Activated T-helper 9 cell treated with anti-CD3 and anti-CD28 coated beads, Interleukin-2, amount 50 U/mL, for 16 hours (primary cell): Measurements from ENCODE around the gene NDUFS3.
"Not testable (repeated sequence)": the region's sequence is repeated elsewhere in the genome, so short reads cannot be mapped to it uniquely, and the experiment has no call there.

ENCODE experiments used
- DNase-seq: peaks from one replicate; pipeline ENCODE4 v3.0.0-alpha.2; 2020; ENCODE audit warnings: low read depth

Gene NDUFS3

GRCh38 chr11:47560426-47560825, 18.4 kb upstream of the NDUFS3 start:
- DNase-seq, result no peak

GRCh38 chr11:47562393-47562792, 16.5 kb upstream of the NDUFS3 start:
- not testable (repeated sequence) for DNase-seq

- DNase-seq, result not testable (repeated sequence)
These were observed 14.5 kb upstream of the NDUFS3 start for GRCh38 chr11:47564366-47564765.

DNA sequence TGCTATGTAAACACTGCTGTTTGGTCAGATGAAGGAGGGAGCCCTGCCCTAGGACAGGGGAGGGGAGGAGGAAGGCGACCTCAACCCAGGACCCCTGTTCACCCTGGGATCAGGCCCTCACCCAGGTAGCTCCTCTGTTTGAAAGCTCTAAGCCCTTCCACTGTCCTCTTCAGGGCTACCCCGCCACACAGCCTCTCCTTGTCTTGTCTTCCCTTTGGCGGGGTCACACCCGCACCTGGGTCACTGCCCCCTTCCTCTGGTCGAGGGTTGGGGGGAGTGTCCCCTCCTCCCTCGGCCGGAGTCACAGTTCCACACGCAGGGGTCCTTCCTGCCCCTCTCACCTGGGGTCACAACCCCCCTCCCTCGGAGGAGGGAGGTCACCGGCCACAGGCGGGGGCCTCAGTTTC, 13.9 kb upstream of the NDUFS3 start:
- no peak for DNase-seq

DNA sequence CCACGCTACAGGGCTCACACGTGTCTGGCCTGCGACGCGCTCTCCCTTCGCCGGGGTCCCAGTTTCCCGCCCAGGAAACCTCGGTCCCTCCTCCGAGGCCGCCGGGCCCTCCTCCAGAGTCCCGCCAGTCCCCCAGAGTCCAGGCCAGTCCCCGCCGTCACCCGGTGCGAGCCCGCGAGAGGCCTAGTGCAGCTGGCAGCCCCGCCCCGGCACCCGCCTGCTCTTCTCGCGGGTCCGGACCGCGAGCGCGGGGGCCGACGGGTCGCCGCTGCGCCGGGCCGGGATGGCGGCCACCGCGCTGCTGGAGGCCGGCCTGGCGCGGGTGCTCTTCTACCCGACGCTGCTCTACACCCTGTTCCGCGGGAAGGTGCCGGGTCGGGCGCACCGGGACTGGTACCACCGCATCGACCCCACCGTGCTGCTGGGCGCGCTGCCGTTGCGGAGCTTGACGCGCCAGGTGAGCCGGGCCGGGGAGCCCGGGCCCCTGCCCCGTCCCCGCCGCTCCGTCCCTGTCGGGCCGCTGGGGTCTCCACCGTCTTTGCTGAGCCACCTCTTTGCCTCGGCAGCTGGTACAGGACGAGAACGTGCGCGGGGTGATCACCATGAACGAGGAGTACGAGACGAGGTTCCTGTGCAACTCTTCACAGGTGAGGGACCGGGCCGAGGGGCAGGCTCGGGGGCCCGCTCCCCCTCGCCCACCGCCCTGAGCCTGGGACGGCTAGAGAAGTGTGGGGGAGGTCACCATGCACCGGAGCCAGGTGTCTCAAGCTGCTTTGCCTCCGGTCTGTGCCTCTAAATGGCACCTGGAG, 13.3 kb upstream of the NDUFS3 start, which contains the start of gene PTPMT1:
Gene PTPMT1, plus strand, starts transcription at position 260 of the 809 bp plus-strand sequence. Its CDS starts 24 bp downstream, at position 284.
- peak; percentile 53 for DNase-seq

GRCh38 chr11:47566149-47566698, 12.7 kb upstream of the NDUFS3 start:
- DNase-seq, result no peak

DNA sequence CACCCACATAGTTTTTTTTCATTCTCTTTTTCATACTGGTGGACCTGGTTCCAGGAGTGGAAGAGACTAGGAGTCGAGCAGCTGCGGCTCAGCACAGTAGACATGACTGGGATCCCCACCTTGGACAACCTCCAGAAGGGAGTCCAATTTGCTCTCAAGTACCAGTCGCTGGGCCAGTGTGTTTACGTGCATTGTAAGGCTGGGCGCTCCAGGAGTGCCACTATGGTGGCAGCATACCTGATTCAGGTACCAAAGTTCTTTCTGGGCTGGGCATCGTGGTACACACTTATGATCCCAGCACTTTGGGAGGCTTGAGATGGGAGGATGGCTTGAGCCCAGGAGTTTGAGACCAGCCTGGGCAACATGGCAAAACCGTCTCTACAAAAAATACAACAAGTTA, 9.2 kb upstream of the NDUFS3 start:
- DNase-seq, result no peak

GRCh38 chr11:47570651-47571356, 8.1 kb upstream of the NDUFS3 start:
- no peak for DNase-seq

DNA sequence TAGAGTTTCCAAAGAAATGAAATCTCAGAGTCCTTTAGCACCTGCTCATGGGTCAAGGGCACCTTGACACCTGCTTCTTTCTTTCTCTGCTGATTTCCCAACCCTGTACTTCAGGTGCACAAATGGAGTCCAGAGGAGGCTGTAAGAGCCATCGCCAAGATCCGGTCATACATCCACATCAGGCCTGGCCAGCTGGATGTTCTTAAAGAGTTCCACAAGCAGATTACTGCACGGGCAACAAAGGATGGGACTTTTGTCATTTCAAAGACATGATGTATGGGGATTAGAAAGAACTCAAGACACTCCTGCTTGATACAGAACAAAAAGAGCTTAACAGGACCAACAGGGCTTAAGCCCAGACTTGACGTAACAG, 7.5 kb upstream of the NDUFS3 start:
- no peak for DNase-seq

GRCh38 chr11:47571895-47572294, 7.0 kb upstream of the NDUFS3 start:
- DNase-seq, result no peak

- DNase-seq, result no peak
These were observed 6.1 kb upstream of the NDUFS3 start for GRCh38 chr11:47572715-47573255.

DNA sequence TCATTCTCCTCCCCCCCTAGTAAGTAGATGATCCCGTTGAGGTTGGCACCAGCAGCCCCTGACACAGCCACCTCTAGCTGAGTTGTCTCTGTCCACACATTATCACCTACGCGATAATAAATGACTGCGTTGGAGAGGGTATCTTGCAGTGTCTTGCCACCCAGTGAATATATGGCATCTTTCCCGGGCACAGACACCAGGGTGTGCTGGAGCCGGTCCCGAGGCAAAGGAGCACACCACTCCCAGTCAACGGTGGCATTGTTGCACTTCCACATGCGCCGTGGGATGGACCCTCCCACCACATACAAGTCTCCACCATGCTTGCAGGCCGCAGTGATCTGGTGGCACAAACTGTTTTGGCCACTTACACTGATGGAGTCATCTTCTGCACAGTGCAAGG, 5.6 kb upstream of the NDUFS3 start:
- DNase-seq, result no peak

- no peak for DNase-seq
These were observed 1.3 kb upstream of the NDUFS3 start for GRCh38 chr11:47577460-47578041.

DNA sequence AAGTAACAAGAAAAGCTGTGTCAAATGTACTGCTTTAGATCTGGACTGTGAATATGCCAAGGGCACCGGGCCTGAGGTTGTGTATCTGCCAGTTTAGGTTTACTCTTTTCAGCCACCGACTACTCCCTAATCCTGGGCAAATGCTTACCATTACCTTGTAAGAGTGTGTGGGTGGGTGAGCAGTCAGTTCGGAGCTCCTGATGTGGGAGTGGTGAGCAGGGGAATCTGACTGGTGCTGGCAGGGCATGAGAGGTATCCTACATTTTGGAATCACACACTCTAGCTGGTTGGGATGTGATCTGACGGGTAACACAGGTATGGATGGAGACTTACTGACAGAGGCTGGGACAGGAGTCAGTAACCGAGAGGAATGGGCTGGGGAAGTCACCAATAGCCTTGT, 5.0 kb downstream of the NDUFS3 start:
- DNase-seq, result no peak

- no peak for DNase-seq
These were observed 7.4 kb downstream of the NDUFS3 start, which contains the start of gene FAM180B for GRCh38 chr11:47586098-47586855. Gene FAM180B (plus strand): TSS chr11:47586678. CDS start chr11:47586769, 91 bp downstream.

GRCh38 chr11:47587039-47587716, 8.3 kb downstream of the NDUFS3 start:
- no peak for DNase-seq

- DNase-seq, result no peak
These were observed 9.0 kb downstream of the NDUFS3 start for GRCh38 chr11:47587723-47588326.

DNA sequence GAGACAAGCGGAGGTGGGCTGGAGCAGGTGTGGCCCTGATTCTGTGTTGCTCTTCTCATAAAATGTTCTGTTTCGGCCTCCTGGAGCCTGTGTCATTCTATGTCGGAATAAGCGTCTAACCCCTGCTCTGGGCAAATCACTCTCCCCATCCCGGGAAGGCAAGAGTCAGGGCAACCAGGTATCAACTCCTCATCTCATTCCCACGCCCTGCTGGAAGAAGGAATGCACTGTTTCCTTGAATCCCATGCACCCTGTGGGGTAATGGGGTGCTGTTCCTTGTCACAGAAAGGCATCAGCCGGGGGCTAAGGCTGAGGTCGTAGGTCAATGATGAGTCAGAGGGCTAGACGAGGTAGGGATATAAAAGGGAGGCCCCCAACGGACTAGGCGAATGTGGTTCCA, 10.2 kb downstream of the NDUFS3 start:
- DNase-seq, result no peak

DNA sequence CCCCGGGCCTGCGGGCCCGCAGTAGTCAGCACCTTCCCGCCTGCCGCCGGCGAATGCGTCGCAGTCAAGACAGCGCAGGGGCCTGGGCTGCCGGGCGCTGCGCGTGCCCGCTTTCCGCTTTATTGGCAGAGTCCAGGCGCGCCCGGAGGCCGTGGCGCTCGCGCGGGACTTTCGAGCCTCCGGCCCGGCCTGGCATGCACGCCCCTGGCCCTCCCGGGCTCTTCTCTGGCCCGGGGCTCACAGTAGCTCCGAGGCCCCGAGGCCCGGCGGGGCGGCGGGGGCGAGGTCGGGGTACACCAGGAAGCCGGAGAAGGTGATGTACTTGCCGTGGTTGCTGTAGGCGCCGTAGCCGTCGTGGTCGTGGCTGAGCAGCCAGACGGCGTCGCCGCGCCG, 10.7 kb downstream of the NDUFS3 start:
- no peak for DNase-seq
